SIG-M5 treated with dmso at 0.1 percent for 504 hours (cell line): ENCODE results near the gene NHLRC1.

Experiments
- DNase-seq: peaks from one replicate; lab custom pipeline; 2025; ENCODE audit not compliant: unreplicated experiment; lab: John Stamatoyannopoulos, UW

NHLRC1 gene

GRCh38 chr6:18139935-18140621 is 17.6 kb upstream of the NHLRC1 start:
- no peak for DNase-seq

DNA sequence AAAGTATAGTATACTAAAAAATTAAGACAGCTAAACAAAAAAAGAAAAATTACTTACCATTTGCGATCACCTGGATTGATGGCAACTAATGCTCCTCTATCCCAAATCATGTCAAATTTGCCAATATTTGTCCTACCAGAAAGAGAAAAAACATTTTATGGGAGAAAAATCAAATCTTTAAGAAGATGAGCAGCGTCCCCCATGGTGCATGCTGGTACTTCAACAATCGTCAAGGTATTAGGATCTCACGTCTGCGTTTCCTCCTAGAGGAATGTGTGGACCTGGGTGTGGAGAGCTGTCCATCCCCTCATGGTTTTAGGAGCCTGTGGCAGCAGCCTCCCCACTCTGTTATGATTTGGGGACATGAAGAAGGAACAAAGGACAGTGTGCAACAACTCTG is 16.4 kb upstream of the NHLRC1 start:
- no peak for DNase-seq

DNA sequence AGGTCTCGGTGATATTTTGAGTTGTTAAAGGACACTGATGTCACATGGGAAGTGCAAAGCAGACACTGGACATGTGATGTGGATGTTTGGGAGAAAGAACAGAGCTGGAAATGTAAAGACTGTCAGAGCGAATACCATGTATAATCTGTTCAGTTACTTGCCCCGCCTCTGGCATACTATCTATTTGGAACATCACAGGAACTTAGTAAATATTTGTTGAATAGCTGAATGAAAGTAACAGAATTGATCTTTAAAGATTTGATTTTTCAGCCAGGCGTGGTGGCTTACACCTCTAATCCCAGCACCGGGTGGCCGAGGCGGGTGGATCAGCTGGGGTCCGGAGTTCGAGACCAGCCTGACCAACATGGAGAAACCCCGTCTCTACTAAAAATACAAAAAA is 13.8 kb upstream of the NHLRC1 start:
- DNase-seq = no peak

DNA sequence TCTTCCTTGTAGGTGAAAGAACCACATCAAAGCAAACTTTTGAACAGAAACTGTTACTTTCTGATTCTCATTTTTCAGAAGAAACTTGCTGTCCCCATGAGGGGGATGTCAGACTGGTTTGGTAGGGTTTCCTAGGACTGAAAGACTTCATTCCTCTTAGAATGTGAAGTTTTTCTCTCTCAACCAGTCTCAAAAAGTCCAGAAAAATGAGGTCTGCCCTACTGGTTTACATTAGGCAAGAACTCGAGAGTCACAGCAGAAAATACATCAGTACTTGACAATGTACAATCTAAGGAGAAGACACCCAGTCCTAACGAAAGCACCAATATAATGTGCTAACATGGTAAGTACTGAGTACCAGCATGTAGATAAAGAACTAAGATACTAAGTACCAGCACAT is 12.7 kb upstream of the NHLRC1 start:
- DNase-seq = no peak

DNA sequence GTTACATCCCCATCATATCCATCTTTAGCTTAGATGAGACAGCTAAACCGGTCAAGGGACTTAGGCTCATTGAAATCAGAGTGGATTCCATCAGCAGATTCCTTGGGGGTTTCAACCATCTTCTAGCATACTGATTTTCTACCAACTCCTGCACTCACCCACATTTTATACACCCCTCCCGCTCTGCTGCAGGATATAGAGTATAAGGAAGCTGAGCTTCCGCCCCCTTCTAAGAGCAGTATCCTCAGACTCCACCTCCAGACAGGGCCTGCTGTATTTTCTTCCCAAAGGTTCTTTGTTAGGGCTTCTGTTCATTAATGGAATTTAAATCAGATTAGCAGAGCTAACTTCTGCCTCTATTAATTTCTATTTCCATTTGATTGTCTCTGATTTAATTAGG is 9.9 kb upstream of the NHLRC1 start:
- no peak for DNase-seq

DNA sequence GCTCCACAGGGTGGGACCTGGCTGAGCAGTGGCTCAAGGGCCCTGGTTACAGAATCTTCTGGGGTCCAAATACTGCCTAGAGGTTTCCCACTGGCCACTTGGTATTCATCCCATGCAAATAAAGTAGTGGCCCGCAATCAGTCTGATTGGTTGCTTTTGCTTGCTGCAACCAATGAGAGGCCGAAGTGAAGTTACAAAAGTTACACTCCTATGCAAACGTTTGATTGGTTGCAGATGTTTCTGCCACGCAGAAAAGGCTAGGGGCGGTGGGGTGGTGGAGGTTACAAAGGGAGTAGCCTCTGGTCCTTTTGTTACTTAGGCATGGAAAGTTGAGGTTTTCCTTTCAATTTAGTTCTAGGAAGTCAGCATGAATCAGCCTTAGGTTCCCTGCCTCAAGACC is 3.6 kb upstream of the NHLRC1 start:
- DNase-seq = no peak

GRCh38 chr6:18121580-18122127 is 823 bp downstream of the NHLRC1 start:
- DNase-seq = no peak

GRCh38 chr6:18119236-18119635 is 3.2 kb downstream of the NHLRC1 start:
- no peak for DNase-seq

GRCh38 chr6:18118330-18118729 is 4.1 kb downstream of the NHLRC1 start:
- DNase-seq = no peak

DNA sequence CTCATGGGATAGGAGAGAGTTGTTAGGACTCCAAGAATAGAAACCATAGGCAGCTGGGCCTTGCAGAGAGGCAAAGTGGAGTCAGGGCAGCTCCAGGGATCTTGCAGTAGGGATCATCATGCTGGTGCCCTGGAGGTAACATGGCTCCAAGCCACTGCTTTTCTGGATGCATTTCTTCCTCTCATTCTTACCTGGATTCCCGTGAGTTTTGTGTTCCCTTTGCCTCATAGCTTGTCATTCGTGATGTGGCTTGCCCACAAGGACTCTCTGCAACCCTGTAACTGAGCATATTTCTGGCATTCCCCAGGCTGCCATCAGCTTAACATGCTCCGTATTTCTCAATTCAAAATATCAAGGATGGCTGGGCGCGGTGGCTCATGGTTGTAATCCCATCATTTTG is 5.3 kb downstream of the NHLRC1 start:
- DNase-seq = no peak

DNA sequence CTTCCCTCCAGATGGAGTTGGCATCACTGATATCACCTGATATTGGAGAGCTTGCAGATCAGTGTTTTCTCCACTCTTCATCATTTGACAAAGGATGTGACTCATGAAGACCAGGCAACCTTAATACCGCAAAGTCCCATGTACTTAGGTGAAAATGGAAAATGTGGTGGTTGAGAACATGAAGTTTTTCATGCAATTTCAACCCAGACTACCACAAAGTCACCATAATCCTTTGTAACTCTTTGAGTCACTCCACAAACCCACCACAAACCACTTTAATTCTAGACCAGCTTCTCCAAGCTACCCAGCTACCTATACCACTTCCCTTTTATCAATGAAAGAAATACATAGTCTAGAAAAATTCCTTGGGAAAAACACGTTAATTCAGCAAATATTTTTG is 7.1 kb downstream of the NHLRC1 start:
- DNase-seq = no peak

GRCh38 chr6:18110162-18110561 is 12.3 kb downstream of the NHLRC1 start:
- DNase-seq = no peak

- DNase-seq = no peak
Observed at GRCh38 chr6:18107061-18107460, 15.4 kb downstream of the NHLRC1 start.

DNA sequence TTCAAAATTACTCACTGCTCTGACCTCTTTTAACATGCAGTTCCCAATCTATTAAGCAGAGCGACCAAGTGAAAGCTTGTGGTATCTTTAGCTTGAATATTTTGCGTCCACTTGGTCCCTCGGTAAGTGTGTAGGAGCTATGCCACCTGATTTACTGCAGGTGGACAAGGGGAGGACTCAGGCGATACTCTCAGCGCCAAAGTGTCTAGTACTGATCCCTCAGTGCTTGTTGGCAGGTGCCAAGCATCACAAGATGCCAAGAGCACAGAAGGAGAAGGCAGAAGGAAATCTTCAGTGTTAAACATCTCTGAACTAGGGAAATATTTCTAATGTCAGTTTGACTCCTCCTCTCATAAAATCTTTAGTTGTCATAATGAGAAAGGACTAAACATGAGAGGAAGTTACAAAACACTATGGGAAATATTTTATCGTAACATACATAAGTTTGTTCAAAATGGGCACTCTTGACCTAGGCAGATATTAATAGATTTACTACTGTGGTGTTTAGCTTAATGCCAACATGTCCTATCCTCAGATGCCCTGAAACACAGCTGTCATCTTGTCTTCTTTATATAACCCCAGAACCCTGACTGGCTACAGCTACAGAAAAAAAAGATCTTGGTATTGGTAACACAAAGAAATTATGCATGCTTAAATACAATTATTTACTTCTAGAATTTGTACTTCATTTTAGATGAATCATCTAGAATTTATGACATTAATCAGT is 19.5 kb downstream of the NHLRC1 start:
- DNase-seq = no peak

- DNase-seq = no peak
Observed at GRCh38 chr6:18101873-18102272, 20.6 kb downstream of the NHLRC1 start.

DNA sequence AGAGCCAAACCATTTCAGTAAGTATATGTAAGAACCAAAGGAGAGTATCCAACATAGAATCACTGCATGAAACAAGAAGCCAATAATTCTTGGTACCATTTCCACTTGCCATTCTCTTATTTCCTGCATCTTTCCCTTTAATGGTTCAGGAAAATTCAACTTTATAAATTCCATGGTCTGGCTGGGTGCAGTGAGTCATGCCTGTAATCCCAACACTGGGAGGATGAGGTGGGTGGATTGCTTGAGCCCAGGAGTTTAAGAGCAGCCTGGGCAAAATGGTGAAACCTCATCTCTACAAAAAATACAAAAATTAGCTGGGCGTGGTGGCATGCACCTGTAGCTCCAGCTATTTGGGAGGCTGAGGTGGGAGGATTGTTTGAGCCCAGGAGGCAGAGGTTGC is 21.2 kb downstream of the NHLRC1 start:
- DNase-seq = no peak

DNA sequence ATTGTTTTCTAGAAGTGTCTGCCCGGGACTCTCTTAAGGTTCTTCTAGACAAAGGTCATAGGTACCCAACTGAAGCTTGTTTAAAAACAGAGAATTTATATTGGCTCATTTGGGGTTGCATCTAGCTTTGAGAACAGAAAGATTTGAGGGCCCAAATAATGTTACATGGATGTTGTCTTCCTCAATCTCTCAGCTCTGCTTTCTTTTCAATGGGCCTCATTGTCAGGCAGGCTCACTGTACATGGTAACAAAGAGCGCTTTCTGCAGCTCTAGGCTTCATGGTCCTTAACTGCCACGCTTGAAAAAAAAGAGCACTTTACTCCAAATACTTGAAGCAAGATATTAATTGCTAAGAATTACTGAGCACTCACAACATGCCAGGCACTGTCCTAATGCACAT is 22.2 kb downstream of the NHLRC1 start:
- no peak for DNase-seq

- DNase-seq = no peak
Observed at GRCh38 chr6:18099511-18099910, 23.0 kb downstream of the NHLRC1 start.

GRCh38 chr6:18096423-18096822 is 26.1 kb downstream of the NHLRC1 start:
- no peak for DNase-seq

- no peak for DNase-seq
Observed at GRCh38 chr6:18091382-18091781, 31.1 kb downstream of the NHLRC1 start.

DNA sequence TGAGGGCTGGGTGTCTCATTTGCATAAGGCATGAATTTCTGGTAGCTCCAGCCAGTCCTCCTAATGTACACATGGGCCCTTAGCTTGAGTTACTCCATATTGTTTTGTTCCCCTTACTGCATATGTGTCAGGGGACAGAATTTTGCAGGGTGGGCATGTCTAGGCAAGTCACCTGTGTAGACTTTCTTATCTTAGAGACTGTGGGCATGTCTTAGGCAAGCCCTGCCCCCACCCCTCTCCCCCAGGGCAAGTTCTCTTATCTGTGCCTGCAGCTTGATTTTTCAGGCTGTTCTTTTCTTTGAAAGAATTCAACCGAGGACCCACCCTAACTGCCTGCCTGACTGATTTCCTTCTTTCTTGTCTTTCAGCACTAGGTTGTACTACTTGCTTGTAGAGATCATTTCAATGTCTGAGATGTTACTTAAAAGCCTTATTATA is 32.1 kb downstream of the NHLRC1 start:
- no peak for DNase-seq
